ENCODE results near the gene UTP4.
A peak's percentile ranks its signal among the peaks of the same experiment; 100 is the strongest.
"Not testable (repeated sequence)": the region's sequence is repeated elsewhere in the genome, so short reads cannot be mapped to it uniquely, and the experiment has no call there.

The UTP4 gene

DNA sequence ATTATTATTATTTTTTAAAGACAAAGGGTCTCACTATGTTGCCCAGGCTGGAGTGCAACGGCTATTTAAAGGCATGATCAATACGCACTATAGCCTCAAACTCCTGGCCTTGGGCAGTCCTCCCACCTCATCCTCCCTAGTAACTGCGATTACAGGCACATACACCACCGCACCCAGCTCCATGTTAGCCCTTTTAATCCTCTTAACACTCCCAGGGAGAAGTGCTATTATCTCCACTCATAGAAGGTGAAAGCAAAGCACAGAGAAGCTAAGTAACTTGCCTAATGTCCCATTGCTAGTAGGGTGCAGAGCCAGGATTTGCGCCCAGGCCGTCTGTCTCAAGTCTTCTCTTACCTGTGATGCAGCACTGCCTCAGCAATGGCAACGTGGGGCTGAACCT lies 22.0 kb upstream of the UTP4 start:
- DNase-seq (ENCODE audit: low spot score): no peak

DNA sequence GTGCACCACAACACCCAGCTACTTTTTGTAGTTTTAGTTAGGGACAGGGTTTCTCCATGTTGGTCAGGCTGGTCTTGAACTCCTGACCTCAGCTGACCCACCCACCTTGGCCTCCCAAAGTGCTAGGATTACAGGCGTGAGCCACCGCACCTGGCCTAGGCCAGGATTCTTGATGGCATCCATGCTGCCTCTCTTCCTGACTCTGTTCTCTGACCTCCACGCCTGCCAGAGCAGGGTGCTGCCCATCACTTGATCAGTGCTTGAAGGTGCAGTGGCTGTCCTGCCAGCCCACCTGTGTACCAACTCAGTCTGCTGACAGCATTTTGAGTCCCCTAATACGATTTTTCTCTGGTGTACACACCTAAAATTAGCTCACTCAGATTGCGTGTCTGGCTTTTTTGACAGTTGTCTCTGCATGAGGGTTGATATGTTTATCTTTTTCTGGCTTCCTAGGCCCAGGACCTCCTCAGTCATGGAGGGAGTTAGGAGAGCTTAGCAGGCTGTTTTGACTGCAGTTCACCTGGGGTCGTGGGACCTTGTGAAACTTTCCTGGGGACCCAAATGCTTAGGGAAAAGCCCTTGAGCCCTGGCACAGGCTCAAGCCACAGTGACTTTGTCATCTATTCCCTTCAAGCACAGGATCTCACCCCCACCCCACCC lies 21.1 kb upstream of the UTP4 start:
- DNase-seq (ENCODE audit: low spot score): no peak

DNA sequence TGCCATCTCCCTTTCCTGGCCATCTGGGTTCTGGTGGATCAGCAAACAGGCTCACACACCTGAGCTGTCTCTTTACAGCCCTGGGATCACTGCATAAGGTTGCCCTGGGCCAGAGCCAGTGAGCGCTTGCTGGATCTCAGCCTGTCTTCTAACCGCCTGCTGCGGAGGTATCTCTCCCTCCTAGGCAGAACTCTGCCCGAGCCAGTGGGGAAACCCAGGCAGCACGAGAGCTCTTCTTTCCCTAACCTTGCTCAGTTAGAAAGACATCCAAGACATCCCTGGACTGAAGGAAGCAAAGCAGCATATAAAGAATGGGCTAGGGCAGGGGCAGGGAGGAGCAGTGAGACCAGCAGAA lies 20.6 kb upstream of the UTP4 start:
- no peak for DNase-seq (ENCODE audit: low spot score)

DNA sequence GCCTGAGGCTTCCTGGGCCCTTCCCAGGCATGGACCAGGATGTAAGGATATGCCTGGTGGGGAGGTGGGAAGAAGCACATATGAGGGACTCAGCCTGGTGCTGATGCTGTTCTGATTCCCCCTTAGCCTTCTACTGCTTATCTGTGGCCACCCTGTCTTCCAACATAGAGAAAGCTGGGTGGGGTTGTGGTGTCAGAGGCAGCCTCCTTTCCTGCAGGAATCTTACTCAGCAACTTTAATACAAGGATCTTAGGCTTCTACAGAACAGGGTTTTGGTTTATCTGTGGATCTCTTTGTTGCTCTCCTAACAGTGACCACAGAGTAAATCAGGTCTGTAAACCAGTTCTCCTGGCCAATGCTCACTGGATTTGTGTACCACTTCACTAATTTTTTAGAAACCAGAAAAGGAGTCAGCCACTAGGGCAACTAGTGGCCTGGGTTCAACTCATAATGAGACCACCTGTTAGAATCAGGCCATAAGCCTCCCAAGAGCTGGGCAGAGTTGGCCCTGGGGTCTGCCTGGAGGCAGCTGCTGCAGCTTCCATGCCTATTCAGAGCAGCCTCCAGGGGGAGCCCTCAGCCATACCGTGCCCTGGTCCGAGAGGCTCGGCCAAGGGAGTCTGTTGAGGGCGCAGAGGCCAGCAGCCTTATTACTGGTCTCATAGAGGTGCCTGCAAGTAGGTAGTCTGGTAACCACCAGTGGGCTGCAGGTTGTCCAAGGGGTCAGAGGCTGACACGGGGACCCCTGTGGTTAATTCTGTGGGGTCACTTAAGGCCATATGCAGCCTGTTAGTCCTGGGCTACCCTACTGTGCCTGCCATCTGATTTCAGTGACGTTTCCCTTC lies 19.9 kb upstream of the UTP4 start:
- peak; percentile 79 for DNase-seq (ENCODE audit: low spot score)

DNA sequence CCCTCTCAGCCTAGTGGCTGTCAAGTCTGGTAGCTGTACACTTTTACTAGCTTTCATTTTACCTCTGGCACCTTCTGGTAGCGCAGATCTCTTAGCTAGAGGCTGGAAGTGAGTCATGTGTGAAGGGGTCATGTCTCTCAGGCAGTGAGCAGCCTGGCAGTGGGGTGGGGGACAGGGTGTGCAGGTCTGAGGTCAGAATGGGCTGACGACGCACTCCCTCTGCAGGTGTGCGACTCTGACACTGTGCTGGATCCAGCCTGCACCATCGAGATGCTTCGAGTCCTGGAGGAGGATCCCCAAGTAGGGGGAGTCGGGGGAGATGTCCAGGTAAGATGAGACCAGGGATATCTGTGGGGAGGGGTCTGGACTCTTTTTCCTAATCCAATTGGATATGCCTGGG lies 19.2 kb upstream of the UTP4 start:
- no peak for DNase-seq (ENCODE audit: low spot score)

DNA sequence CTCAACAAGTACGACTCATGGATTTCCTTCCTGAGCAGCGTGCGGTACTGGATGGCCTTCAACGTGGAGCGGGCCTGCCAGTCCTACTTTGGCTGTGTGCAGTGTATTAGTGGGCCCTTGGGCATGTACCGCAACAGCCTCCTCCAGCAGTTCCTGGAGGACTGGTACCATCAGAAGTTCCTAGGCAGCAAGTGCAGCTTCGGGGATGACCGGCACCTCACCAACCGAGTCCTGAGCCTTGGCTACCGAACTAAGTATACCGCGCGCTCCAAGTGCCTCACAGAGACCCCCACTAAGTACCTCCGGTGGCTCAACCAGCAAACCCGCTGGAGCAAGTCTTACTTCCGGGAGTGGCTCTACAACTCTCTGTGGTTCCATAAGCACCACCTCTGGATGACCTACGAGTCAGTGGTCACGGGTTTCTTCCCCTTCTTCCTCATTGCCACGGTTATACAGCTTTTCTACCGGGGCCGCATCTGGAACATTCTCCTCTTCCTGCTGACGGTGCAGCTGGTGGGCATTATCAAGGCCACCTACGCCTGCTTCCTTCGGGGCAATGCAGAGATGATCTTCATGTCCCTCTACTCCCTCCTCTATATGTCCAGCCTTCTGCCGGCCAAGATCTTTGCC lies 18.0 kb upstream of the UTP4 start:
- DNase-seq (ENCODE audit: low spot score): no peak

DNA sequence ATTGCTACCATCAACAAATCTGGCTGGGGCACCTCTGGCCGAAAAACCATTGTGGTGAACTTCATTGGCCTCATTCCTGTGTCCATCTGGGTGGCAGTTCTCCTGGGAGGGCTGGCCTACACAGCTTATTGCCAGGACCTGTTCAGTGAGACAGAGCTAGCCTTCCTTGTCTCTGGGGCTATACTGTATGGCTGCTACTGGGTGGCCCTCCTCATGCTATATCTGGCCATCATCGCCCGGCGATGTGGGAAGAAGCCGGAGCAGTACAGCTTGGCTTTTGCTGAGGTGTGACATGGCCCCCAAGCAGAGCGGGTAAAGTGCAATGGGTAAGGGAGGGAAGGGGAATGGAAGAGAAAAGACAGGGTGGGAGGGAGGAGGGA lies 17.5 kb upstream of the UTP4 start:
- DNase-seq (ENCODE audit: low spot score): no peak

DNA sequence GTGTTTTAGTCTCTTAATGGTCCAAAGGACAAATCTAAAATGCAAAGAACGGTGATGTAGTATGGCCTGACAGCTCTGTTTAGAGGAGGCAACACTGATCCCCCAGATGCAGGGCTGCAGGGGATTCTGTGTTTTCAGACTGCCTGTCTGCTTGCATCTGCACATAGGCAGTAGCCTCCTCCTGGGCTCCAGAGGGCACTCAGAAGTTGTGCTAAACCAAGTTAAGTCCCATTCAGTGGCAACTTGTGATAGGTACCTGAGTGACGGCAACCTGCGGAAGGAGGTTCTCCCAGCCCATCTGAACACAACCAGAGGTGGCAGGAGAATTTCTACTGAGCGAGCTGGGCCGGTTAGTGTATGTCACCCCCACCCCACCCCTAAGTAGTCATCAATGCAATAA lies 17.1 kb upstream of the UTP4 start:
- DNase-seq (ENCODE audit: low spot score): no peak

DNA sequence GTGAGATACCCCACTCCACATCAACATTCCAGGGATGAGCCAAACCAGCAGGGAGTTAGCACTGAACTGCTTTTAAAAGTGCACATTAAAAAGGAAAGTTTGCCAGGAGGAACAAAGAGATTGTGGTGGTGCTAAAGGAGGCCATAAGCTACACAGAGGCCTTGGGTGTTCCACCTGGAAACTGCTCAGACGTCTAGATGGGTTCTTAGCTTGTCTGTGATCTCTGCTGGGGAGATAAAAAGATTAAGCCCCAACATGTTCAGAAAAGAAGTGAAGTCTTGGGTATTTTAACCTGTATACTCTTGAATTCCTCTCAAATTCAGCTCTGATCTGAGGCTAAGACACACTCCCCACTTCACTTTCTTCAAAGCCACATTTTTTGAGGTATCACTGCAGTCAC lies 16.6 kb upstream of the UTP4 start:
- no peak for DNase-seq (ENCODE audit: low spot score)

DNA sequence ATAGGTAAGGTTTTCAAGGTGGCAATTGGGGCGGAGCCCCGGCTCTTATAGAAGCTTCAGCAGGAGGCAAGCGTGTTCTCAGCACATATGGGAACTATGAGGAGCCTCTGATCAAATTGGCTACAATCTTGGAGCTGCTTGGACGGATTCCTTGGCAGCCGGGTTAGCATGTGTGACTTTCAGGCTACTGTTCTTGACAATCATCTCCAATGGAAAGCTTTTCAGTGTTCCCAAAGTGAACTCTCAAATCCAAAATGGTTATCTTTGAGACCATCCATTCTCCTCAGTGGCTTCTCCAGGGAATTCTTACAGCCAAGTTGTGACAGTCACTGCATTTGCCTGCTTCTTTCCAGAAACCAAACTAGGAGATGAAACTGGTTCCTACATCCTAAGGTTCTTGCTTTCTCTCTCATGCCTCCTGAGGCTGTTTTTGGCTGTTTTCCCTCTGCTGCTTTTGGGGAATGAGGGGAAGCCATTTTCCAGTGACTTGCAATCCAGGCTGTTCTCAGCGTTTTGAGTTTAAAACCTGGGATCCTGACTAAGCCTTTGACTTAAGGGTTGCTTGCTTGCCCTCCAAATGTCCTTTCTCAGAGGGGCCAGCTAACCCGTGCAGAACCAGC lies 16.1 kb upstream of the UTP4 start:
- no peak for DNase-seq (ENCODE audit: low spot score)

DNA sequence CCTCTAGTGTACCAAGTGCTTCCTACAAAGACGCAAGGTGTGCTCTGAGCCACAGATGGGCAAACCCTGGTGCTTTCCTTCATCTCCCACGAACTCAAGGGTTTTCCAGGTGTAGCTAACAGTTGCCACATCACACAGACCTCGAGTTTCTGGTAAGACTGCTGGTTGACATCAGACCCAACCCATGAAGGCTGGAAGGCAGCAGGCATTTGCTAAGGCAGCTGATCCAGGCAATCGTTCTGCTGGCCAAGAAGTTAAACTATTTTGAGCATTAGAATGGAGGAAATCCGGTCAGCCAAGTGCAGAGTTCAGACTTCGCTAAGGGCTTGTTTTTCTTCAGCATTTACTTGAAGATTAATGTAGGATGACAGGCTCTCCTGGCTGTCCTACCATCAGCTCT lies 15.5 kb upstream of the UTP4 start:
- DNase-seq (ENCODE audit: low spot score): no peak

DNA sequence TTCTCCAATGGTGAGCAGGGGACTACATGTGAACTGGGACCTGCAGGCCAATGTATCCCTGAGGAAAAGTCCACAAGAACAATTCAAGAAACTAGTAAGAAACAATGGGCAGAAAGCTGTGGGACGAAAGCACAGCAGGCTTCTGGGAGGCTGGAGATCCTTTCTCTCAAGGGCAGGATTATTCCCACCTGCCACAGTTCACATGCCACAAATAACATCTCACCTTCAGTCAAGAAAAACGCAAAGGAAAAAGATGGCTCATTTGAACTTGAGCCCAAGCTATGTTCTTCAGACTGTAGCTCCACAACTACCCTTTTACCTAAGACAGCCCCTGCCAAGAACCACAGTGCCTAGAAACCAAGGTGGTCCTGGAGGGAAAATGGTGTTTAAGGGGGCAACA lies 14.0 kb upstream of the UTP4 start:
- no peak for DNase-seq (ENCODE audit: low spot score)

DNA sequence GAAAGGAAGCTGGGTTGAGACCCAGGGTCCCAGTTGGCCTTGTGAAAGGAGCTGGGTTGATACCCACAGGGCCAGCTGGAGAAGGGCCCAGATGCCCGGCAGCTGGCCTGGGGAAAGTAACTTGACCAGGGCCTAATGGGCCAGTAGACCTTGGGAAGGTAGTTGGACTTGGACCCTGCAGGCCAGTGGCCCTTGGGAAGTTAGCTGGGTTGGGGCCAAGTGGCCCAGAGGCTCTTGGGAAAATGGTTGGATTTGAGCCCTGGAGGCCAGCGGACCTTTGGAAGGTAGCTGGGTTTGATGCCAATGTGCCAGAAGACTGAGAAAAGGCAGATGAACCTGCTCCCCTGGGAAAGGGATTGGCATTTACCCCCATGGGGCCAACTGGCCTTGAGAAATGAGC lies 13.5 kb upstream of the UTP4 start:
- DNase-seq (ENCODE audit: low spot score): no peak

DNA sequence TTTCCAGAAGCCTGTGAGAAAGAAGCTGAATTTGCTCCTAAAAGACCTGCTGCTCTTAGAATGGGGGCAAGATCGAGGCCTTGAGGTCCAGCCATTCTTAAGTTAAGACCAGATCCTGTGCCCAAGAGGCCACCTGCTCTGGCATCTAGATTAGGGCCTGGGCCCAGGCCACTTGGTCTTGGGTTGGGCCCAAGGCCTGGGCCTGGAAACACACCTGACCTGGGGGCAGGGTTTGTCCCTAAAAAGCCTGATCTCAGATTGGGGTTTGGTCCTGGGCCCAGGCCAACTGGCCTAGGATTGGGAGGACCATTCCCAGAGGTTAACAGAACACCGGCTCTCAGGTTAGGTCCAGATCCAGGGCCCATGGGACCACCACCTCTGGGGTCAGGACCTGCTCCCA lies 12.9 kb upstream of the UTP4 start:
- DNase-seq (ENCODE audit: low spot score): no peak

DNA sequence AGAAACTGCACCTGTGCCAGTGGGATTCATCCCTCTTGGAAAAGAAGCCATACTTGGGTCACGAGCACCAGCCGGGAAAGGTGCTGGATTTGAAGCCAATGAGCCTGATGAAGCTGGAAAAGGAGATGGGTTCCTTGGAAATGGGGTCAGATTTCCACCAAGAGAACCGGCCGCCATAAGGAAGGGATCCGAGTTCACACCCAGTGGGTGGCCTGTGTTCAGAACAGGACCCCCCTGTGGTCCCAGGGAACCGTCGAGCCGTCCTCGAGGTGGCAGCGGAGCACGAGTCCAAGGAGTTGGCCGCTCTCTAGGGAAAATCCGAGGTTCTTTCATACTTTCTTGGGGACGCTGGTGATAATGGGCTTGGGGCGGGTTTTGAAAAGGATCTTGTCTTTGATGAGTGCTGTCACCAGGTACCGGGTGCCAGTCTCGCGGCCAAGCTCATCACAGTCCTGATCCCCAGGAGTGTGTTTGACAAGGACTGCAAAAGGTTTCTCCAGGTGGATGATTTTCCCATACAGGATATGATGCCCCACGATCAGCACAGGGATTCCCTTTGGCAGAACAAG lies 12.3 kb upstream of the UTP4 start:
- no peak for DNase-seq (ENCODE audit: low spot score)

DNA sequence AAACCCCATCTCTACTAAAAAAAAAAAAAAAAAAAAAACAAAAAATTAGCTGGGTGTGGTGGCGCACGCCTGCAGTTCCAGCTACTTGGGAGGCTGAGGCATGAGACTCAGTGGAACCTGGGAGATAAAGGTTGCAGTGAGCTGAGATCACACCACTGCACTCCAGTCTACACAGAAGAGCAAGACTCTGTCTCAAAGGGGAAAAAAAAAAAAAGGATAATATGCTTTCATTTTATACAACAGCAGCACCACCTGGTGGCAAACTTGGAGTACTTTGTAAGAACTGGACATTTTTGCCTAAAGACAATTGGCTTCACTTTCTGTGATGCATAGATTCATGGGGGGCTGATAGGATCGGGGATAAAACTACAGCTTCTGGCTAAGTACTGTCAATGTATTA lies 8.5 kb upstream of the UTP4 start:
- DNase-seq (ENCODE audit: low spot score): peak; percentile 56

DNA sequence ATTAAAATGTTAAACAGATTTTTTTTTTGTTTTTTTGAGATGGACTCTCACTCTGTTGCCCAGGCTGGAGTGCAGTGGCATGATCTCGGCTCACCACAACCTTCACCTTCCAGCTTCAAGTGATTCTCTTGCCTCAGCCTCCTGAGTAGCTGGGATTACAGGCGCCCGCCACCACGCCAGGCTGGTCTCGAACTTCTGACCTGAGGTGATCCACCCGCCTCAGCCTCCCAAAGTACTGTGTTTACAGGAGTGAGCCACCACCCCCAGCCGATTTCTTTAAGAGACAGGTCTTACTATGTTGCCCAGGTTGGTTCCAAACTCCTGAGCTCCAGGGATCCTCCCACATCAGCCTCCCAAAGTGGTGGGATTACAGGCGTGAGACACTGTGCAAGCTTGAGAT lies 8.0 kb upstream of the UTP4 start:
- not testable (repeated sequence) for DNase-seq (ENCODE audit: low spot score)

DNA sequence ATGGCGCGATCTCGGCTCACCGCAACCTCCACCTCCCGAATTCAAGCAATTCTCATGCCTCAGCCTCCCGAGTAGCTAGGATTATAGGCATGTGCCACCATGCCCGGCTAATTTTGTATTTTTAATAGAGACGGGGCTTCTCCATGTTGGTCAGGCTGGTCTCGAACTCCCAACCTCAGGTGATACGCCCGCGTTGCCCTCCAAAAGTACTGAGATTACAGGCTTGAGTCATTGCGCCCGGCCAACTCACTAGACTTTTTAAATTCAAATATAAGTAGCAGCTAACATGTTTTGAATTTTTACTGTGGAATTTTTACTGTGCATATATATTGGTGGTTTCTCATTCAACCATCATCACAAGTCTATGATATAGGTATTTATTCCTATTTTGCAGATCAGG lies 7.5 kb upstream of the UTP4 start:
- DNase-seq (ENCODE audit: low spot score): not testable (repeated sequence)

DNA sequence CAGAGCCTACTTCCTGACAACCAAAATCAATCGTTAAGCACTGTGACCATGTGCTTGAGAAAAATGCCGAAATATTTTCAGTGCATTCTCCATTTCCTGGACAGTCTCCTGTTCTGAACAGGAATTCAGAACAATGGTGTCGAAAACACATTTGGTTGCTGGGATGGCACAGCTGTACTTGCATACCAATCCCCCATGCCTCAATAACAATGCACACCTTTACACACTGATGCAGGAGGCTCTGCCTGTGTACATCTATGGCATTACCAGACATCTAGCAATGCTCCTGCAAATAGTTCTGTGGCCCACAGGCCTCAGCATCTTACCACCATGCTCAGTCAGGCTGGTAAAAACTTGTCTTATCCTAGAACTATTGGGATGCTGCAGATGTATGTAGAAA lies 6.2 kb upstream of the UTP4 start:
- no peak for DNase-seq (ENCODE audit: low spot score)

DNA sequence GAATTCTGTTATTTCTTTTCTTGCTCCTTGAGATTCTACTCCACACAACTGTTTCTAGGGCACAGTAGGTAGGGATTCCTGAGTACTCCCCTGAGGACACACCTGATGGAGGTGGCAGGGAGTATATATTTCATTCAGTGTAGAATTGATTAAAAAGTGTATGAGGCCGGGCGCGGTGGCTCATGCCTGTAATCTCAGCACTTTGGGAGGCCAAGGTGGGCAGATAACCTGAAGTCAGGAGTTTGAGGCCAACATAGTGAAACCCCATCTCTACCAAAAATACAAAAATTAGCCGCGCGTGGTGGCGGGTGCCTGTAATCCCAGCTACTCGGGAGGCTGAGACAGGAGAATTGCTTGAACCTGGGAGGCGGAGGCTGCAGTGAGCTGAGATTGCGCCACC lies 5.6 kb upstream of the UTP4 start:
- DNase-seq (ENCODE audit: low spot score): not testable (repeated sequence)

DNA sequence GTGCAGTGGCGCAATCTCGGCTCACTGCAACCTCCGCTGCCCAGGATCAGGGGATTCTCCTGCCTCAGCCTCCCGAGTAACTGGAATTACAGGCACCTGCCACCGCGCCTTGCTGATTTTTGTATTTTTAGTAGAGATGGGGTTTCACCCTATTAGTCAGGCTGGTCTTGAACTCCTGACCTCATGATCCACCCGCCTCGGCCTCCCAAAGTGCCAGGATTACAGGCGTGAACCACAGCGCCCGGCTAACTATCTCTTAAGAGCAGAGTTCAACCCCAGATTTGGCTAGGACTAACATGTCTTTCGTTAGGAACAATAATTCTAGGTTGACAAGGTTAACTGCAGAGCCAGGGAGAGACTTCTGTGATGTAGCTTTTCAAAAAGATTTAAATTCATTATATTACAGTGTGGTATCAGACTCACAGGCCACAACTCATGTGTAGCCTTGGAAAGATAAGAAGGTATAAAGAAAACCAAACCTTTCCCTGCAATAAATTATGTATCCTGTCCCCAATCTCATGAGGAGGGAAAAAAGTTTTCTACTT lies 4.4 kb upstream of the UTP4 start:
- no peak for DNase-seq (ENCODE audit: low spot score)

DNA sequence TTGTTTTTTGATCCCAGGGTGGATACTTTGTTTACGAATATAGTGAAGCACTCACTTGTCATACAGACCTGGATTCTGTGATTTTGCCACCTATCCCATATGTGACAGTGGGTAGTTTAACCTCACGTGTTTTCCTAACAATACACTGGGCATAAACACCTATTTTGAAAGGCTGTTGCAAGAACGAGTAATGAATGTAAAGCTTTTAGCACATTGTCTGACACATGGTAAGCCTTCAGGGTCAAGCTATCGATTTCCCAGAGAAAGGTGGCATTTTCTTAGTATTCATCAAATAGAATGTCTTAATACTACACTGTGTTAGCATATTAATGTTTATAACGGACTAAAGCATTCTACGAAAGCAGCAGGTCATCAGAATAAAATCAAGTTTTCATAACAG lies 2.0 kb upstream of the UTP4 start:
- no peak for DNase-seq (ENCODE audit: low spot score)
